Sigmoid colon (tissue), 3 donors: ENCODE data around the gene OR10A6.

ENCODE experiments used
- CTCF ChIP-seq, 4 experiments: fragments of 450-650 bp in 3 of 4; fragments of 200-600 bp in 1 of 4; IDR thresholded peaks; one replicate each; pipeline ENCODE4 v1.5.1; 2016 to 2019; ENCODE audit warnings: antibody characterized with exemption in 4 of 4, mild to moderate bottlenecking in 3 of 4, moderate library complexity in 2 of 4
- POLR2A ChIP-seq, 2 donors: fragments of 450-650 bp; IDR thresholded peaks; one replicate each; pipeline ENCODE4 v1.6.1; 2016; ENCODE audit warnings: antibody characterized with exemption in 2 of 2, mild to moderate bottlenecking in 2 of 2, moderate library complexity in 2 of 2

GRCh38 chr11:7936615-7937014, 5.5 kb upstream of the OR10A6 start:
- TF ChIP-seq CTCF (IDR thresholded peaks at IDR 0.05) (no peak), POLR2A (IDR thresholded peaks at IDR 0.05) (no peak)
